Tibial nerve (tissue), 4 donors: Measurements from ENCODE around the gene MYO1G. TPM values are rescaled to one million over a fixed set of nuclear protein-coding genes. Genes with fewer than 3 reads are reported as not detected.

Experiments
- DNase-seq, 2 donors: peaks; one replicate each; pipeline ENCODE4 v3.0.0-alpha.2; 2019; ENCODE audit warnings: low spot score in 2 of 2
- H3K27ac ChIP-seq, 4 donors: fragments of 200-600 bp; sonication (generic) in 3 of 4; one replicate each; pipeline ENCODE4 v1.5.1; 2017 to 2019; ENCODE audit warnings: mild to moderate bottlenecking in 1 of 4
- H3K27me3 ChIP-seq, 2 donors: fragments of 200-600 bp; sonication (generic) in 1 of 2; one replicate each; pipeline versions ENCODE4 v1.5.1 to v1.6.0; 2017 to 2019
- H3K36me3 ChIP-seq, 3 donors: fragments of 200-600 bp; sonication (generic); one replicate each; pipeline ENCODE4 v1.5.1; 2018 to 2019
- H3K4me1 ChIP-seq, 4 donors: fragments of 200-600 bp; sonication (generic) in 3 of 4; one replicate each; pipeline ENCODE4 v1.5.1; 2017 to 2019
- H3K4me3 ChIP-seq, 4 donors: fragments of 200-600 bp; sonication (generic) in 3 of 4; one replicate each; pipeline ENCODE4 v1.5.1; 2017 to 2019; ENCODE audit warnings: mild to moderate bottlenecking in 1 of 4, moderate library complexity in 1 of 4
- H3K9me3 ChIP-seq, 4 donors: fragments of 200-600 bp; sonication (generic) in 3 of 4; one replicate each; pipeline ENCODE4 v1.5.1; 2017 to 2019
- CTCF ChIP-seq, 5 experiments: fragments of 200-600 bp in 3 of 5; fragments of 450-650 bp in 2 of 5; sonication (generic) in 3 of 5; IDR thresholded peaks; one replicate each; pipeline ENCODE4 v1.5.1; 2016 to 2019; ENCODE audit warnings: antibody characterized with exemption in 5 of 5, mild to moderate bottlenecking in 3 of 5, moderate library complexity in 2 of 5
- EP300 ChIP-seq, 2 donors: sonication (generic); formaldehyde crosslinking; IDR thresholded peaks; one replicate each; pipeline ENCODE4 v1.6.1; 2017; ENCODE audit warnings: antibody characterized with exemption in 2 of 2, mild to moderate bottlenecking in 1 of 2
- POLR2A ChIP-seq, 2 donors: fragments of 450-650 bp; IDR thresholded peaks; one replicate each; pipeline ENCODE4 v1.6.1; 2017; ENCODE audit warnings: antibody characterized with exemption in 2 of 2, mild to moderate bottlenecking in 2 of 2, moderate library complexity in 2 of 2
- WGBS, 2 donors: methylation state at CpG; one replicate each; pipeline ENCODE4 v1.1.5; 2018; 5-methylcytosine and 5-hydroxymethylcytosine counted together
- total RNA-seq, 4 donors: library from RNA; depleted of rRNA; stranded (reverse); fragments of >200 nt; gene quantifications; one replicate each; pipeline ENCODE4 v1.1.0, GENCODE V29; 2016

MYO1G gene
- total RNA-seq, 4 donors from 2014 or later, result 0.84 to 10.5 (median 3.3) TPM

GRCh38 chr7:44973610-44974401 lies 5.0 kb downstream of the MYO1G start:
- Histone ChIP-seq H3K27ac (no peak overlapping the region), H3K9me3 (no peaks in the 10 kb centered on the region), H3K4me1 (peaks cover 0 to 18% (median 9%) of the 10 kb centered on the region in 4 donors), H3K36me3 (peaks cover 0 to 35% (median 0%) of the 10 kb centered on the region in 3 donors), H3K4me3 (no peak overlapping the region), H3K27me3 (no peaks in the 10 kb centered on the region)
- TF ChIP-seq EP300 (IDR thresholded peaks at IDR 0.05), result no peak
- TF ChIP-seq POLR2A (IDR thresholded peaks at IDR 0.05), result no peak
- peak; percentile 14 to 55 (median 32) for TF ChIP-seq CTCF (IDR thresholded peaks at IDR 0.05)
- 67 to 73% methylated on average over 5 to 10 of the region's 10 CpGs for WGBS, 2 donors
- no peak for DNase-seq

- Histone ChIP-seq H3K4me3 (no peak overlapping the region), H3K4me1 (peaks cover 0 to 7% (median 2%) of the 10 kb centered on the region in 4 donors), H3K27me3 (no peaks in the 10 kb centered on the region), H3K27ac (no peak overlapping the region), H3K9me3 (no peaks in the 10 kb centered on the region), H3K36me3 (peaks cover 0 to 24% (median 0%) of the 10 kb centered on the region in 3 donors)
- WGBS, 2 donors, result 62 to 67% methylated on average over 1 to 2 of the region's 3 CpGs
- no peak for DNase-seq
- TF ChIP-seq CTCF (IDR thresholded peaks at IDR 0.05) (no peak), POLR2A (IDR thresholded peaks at IDR 0.05) (no peak), EP300 (IDR thresholded peaks at IDR 0.05) (no peak)
These were observed 6.3 kb downstream of the MYO1G start for GRCh38 chr7:44972562-44972961.

GRCh38 chr7:44971902-44972441 lies 6.8 kb downstream of the MYO1G start:
- no peak for DNase-seq
- H3K27me3 ChIP-seq, result no peaks in the 10 kb centered on the region
- no peak overlapping the region for H3K4me3 ChIP-seq
- no peaks in the 10 kb centered on the region for H3K9me3 ChIP-seq
- H3K27ac ChIP-seq, result no peak overlapping the region
- TF ChIP-seq POLR2A (IDR thresholded peaks at IDR 0.05) (no peak), CTCF (IDR thresholded peaks at IDR 0.05) (no peak), EP300 (IDR thresholded peaks at IDR 0.05) (no peak)
- 55 to 67% methylated on average over 5 of the region's 5 CpGs for WGBS, 2 donors
- H3K36me3 ChIP-seq, result peaks cover 0 to 22% (median 0%) of the 10 kb centered on the region in 3 donors
- H3K4me1 ChIP-seq, result peaks cover 0 to 7% (median 0%) of the 10 kb centered on the region in 4 donors

GRCh38 chr7:44971188-44971901 lies 7.5 kb downstream of the MYO1G start:
- Histone ChIP-seq H3K27ac (no peak overlapping the region), H3K9me3 (no peaks in the 10 kb centered on the region), H3K4me1 (peaks cover 0 to 11% (median 0%) of the 10 kb centered on the region in 4 donors), H3K4me3 (no peak overlapping the region), H3K36me3 (peaks cover 0 to 16% (median 0%) of the 10 kb centered on the region in 3 donors), H3K27me3 (no peaks in the 10 kb centered on the region)
- whole genome bisulfite sequencing, 2 donors, result 75 to 86% methylated on average over 5 to 10 of the region's 10 CpGs
- DNase-seq, result no peak
- TF ChIP-seq POLR2A (IDR thresholded peaks at IDR 0.05), result no peak
- no peak for TF ChIP-seq EP300 (IDR thresholded peaks at IDR 0.05)
- TF ChIP-seq CTCF (IDR thresholded peaks at IDR 0.05), result no peak
